Urinary bladder (tissue), 4 donors: ENCODE results near the gene NFIC. TPM values are rescaled to one million over a fixed set of nuclear protein-coding genes. Genes with fewer than 3 reads are reported as not detected.
"Not testable (repeated sequence)": the region's sequence is repeated elsewhere in the genome, so short reads cannot be mapped to it uniquely, and the experiment has no call there.

Experiments
- DNase-seq: peaks from one replicate; pipeline ENCODE4 v3.0.0-alpha.2; 2015; ENCODE audit errors: extremely low spot score
- H3K27ac ChIP-seq: one replicate; pipeline ENCODE4 v1.5.1; 2013; ENCODE audit warnings: low read depth, mild to moderate bottlenecking, moderate library complexity
- H3K36me3 ChIP-seq: one replicate; pipeline ENCODE4 v1.6.1; 2013; ENCODE audit warnings: mild to moderate bottlenecking, moderate library complexity; ENCODE audit not compliant: insufficient read depth
- H3K4me1 ChIP-seq: one replicate; pipeline ENCODE4 v1.6.1; 2013; ENCODE audit warnings: mild to moderate bottlenecking, moderate library complexity; ENCODE audit not compliant: insufficient read depth
- H3K4me3 ChIP-seq: one replicate; pipeline ENCODE4 v1.5.1; 2013; ENCODE audit warnings: low read depth, low read length
- WGBS: extraction: QIAGEN DNeasy Blood & Tissue Kit; methylation state at CpG from one replicate; pipeline ENCODE4 v1.1.7; 2013; 5-methylcytosine and 5-hydroxymethylcytosine counted together
- polyA plus RNA-seq: library from polyadenylated mRNA; stranded (reverse); fragments of 200-250 nt; gene quantifications from one replicate; pipeline ENCODE4 v1.2.3, GENCODE V29; 2013
- total RNA-seq: library from RNA; depleted of rRNA; stranded (reverse); fragments of >200 nt; gene quantifications from one replicate; pipeline ENCODE4 v1.2.3, GENCODE V29; 2014
- donor health status: healthy with polysubstance abuse.
- donor health status: healthy.

Gene NFIC
- total and polyA plus RNA-seq, 2 donors, result 26.4 to 112 TPM

DNA sequence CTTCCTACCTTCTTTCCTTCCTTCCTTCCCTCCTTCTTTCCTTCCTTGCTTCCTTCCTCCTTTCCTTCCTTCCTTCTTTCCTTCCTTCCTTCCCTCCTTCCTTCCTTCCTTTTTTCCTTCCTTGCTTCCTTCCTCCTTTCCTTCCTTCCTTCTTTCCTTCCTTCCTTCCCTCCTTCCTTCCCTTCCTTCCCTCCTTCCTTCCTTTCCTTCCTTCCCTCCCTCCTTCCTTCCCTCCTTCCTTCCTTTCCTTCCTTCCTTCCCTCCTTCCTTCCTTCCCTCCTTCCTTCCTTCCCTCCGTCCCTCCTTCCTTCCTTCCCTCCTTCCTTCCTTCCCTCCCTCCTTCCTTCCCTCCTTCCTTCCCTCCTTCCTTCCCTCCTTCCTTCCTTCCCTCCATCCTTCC lies 34.2 kb upstream of the NFIC start:
- not testable (repeated sequence) for H3K4me3 ChIP-seq, H3K4me1 ChIP-seq, H3K36me3 ChIP-seq, DNase-seq, H3K27ac ChIP-seq
- 89% methylated on average over 1 of the region's 1 CpG for WGBS

DNA sequence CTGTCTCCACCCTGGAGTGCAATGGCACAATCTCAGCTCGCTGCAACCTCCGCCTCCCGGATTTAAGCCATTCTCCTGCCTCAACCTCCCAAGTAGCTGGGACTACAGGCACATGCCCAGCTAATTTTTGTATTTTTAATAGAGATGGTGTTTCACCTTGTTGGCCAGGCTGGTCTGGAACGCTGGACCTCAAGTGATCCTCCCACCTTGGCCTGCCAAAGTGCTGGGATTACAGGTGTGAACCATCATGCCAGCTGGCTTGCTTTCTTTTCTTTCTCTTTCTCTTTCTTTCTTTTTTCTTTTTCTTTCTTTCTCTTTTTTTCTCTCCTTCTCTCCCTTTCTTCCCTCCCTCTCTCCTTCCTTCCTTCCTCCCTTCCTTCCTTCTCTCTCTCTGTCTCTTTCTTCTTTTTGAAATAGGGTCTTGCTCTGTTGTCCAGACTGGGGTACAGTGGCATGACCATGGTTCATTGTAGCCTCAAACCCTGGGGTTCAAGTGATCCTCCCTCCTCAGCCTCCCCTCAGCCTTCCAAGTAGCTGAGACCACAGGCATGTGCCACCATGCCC lies 33.3 kb upstream of the NFIC start:
- DNase-seq, result no peak
- WGBS, result 70% methylated on average over 4 of the region's 4 CpGs
- H3K4me1 ChIP-seq, result no peaks in the 10 kb centered on the region
- no peak overlapping the region for H3K27ac ChIP-seq
- no peak overlapping the region for H3K4me3 ChIP-seq
- H3K36me3 ChIP-seq, result no peaks in the 10 kb centered on the region

DNA sequence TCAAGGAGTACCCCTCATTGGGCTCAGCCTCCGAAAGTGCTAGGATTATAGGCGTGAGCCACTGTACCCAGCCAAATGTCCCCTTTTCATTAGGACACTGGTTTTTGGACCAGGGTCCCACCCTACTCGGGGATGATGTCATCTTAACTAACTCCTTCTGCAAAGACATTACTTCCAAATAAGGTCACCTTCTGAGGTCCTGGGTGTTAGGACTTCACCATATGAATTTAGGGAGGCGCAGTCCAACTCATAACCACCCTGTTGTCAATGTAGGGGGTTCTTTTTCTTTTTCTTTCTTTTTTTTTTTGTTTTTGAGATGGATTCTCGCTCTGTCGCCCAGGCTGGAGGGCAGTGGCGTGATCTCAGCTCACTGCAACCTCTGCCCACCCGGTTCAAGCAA lies 32.7 kb upstream of the NFIC start:
- H3K4me1 ChIP-seq, result no peaks in the 10 kb centered on the region
- WGBS, result 83% methylated on average over 8 of the region's 8 CpGs
- DNase-seq, result no peak
- no peaks in the 10 kb centered on the region for H3K36me3 ChIP-seq
- H3K4me3 ChIP-seq, result no peak overlapping the region
- H3K27ac ChIP-seq, result no peak overlapping the region

DNA sequence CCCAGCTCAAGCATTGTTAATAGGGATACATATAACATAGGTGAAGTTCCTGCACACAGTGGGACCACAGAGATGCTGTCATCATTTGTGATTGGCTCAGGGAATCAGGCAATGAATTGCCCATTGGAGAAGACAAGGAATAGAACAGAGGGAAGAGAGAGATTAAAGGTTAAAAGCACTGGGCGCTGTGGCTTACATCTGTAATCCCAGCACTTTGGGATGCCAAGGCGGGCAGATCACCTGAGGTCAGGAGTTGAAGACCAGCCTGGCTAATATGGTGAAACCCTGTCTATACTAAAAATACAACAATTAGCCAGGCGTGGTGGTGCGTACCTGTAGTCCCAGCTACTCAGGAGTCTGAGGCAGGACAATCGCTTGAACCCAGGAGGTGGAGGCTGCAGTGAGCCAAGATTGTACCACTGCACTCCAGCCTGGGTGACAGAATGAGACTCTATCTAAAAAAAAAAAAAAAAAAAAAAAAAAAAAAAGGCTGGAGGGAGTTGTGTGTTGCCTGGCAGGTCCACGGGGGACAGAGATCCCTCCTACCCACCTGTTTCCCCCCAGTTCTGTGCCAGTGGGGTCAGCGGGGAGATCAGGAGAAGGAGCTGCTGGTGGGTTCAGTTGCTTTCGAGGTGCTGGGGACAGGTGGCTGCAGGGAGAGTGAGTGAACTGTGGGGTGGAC lies 31.5 kb upstream of the NFIC start:
- not testable (repeated sequence) for H3K27ac ChIP-seq, H3K4me3 ChIP-seq, DNase-seq, H3K36me3 ChIP-seq, H3K4me1 ChIP-seq
- WGBS, result 80% methylated on average over 8 of the region's 8 CpGs

DNA sequence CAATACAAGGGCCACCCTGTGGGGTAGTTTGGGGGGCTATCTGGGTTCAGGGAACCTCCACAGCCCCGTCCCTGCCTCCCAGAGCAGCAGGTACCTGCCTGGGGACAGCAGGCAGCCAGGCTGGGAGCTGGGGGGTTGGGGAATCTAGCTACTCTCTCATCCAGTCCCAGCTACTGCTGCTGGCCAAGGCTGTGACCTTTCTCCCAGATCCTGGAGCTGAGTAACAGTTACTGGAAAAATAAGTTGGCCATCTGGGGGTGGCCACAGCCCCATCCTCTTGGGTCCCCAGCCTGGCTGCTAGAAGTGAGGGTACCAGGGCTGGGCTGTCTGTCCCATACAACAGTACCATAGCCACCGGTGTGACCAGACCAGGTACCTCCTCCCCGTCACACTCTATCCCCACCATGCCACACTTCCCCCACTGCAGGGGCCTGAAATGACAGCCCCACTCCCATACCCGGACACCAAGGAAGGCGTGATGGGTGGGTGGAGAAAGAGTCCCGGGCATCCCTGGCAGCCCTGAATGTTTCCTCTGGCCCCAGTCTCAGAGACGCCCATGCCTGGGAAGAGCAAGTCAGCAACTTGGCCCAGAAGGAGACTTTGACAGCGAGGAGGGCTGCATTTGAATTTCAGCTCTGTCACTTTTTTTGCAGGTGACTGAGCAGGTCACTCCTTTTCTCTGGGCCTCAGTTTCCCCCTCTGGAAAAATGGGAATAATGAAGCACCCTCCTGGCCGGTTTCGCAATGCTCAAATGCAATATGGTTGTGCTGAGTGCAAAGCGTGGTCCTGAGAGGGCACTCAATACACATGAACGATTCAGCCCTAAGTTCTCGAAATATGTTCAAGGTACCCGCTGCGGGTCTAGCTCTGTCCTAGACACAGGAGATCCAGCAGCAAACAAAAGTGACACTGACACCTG lies 30.7 kb upstream of the NFIC start:
- H3K4me1 ChIP-seq, result no peaks in the 10 kb centered on the region
- 71% methylated on average over 15 of the region's 15 CpGs for WGBS
- H3K36me3 ChIP-seq, result no peaks in the 10 kb centered on the region
- no peak for DNase-seq
- no peak overlapping the region for H3K4me3 ChIP-seq
- H3K27ac ChIP-seq, result peak overlapping the region; percentile 64

DNA sequence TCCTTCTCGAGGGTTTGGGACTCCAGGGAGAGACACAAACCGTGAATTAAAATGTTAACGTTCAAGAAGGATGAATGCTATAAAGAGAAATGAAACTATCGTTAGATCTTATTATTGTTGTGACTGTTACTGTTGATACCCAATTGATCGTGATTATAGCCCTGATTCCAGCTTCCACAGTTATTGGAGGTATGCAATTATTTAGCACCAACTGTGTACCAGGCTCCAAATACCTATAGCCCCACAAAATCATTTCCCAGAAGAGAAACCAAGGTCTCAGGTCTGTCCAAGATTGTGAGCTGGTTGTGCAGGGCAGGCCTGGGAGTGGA lies 30.1 kb upstream of the NFIC start:
- Histone ChIP-seq H3K4me3 (no peak overlapping the region), H3K36me3 (no peaks in the 10 kb centered on the region), H3K4me1 (no peaks in the 10 kb centered on the region), H3K27ac (peak overlapping the region; percentile 92)
- DNase-seq, result no peak
- 38% methylated on average over 5 of the region's 5 CpGs for WGBS

DNA sequence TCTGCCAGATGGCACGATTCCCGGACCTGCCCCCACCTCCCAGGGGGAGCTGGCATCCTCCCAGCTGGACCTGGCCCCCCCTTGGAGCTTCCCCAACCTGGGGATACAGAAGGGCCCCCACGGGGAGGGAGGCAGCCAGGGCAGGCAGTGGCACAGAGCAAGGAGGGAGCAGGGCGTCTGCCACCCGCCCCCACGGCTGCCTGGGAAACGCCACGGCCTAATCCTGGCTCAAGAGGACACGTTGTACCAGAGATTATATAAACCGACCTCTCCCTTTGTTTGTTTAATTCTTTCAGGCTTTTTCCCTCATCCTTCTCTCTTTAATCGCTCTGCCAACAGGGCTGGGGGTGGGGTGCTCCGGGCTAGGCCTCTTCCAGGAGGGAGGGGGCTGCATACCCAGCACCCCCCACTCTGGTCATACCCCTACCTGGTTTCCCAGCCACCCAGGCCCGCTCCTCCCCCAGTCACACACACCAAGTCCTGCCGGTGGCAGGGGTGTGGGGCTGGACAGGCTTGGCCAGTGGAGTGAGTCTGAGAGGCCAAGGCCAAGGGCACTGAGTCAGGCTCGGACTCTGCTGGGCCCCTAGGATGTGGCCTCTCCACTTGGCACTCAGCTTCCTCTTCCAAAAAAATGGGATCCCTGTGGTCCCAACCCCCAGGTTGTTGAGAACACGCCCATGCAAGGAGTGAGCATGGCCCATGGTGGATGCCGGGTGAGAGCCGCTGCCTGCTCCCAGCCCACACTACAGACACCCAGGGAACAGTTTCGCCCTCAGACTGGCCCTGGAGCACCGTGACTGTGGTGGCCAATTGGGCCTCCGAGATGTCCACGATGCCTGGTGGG lies 29.5 kb upstream of the NFIC start:
- no peak for DNase-seq
- H3K36me3 ChIP-seq, result no peaks in the 10 kb centered on the region
- H3K27ac ChIP-seq, result peak overlapping the region; percentile 92
- no peaks in the 10 kb centered on the region for H3K4me1 ChIP-seq
- H3K4me3 ChIP-seq, result no peak overlapping the region
- 23% methylated on average over 22 of the region's 22 CpGs for WGBS

DNA sequence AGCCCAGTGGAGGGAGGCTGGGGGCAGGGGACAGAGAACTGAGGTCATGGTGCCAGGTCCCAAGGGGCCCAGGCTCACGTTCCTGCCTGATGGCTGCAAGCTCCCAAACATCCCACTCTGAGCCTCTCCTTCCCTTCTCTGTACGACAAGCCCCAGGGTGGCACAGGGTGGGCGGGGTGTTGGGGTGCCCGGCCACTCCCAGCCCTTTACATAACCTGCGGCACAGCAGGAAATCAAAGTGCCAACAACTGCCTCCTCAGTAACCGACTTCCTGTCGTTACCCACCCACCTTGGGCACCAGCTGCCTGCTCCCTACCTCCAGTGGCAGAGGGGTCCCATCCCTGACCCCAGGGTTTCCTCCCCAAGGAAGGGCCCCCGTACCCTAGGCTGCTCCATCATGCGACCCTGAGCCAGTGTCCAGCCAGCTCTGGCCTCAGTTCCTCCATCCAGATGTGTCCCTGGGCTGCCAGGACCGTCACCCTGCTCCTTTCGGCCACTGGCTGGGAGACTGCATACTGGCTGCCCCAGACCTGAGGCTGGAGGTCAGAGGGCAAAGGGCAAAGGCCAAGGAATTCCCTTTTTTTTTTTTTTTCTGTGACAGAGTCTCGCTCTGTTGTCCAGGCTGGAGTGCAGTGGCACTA lies 27.7 kb upstream of the NFIC start:
- DNase-seq, result no peak
- Histone ChIP-seq H3K4me3 (no peak overlapping the region), H3K4me1 (no peaks in the 10 kb centered on the region), H3K27ac (no peak overlapping the region), H3K36me3 (no peaks in the 10 kb centered on the region)
- 62% methylated on average over 12 of the region's 12 CpGs for WGBS

DNA sequence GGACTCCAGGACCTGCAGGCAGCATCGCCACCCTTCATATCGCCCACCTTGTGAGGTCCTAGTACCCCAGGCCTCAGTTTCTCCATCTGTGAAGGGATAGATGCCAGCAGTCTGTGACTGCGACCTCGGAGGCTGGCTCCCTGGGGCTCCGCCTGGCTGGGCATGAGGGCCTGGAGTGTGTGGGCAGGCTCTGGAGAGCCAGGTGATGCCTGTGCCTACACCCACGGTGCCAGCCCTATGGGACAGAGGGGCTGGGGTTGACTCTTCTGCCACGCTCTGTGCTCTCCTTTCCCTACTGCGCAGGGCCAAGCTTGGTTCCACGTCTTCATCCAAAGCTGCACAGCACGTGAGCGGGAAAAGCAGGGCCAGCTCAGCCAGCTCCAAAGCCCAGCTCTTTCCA lies 26.0 kb upstream of the NFIC start:
- H3K4me1 ChIP-seq, result no peaks in the 10 kb centered on the region
- no peaks in the 10 kb centered on the region for H3K36me3 ChIP-seq
- H3K4me3 ChIP-seq, result no peak overlapping the region
- no peak overlapping the region for H3K27ac ChIP-seq
- 89% methylated on average over 11 of the region's 11 CpGs for WGBS
- DNase-seq, result no peak

DNA sequence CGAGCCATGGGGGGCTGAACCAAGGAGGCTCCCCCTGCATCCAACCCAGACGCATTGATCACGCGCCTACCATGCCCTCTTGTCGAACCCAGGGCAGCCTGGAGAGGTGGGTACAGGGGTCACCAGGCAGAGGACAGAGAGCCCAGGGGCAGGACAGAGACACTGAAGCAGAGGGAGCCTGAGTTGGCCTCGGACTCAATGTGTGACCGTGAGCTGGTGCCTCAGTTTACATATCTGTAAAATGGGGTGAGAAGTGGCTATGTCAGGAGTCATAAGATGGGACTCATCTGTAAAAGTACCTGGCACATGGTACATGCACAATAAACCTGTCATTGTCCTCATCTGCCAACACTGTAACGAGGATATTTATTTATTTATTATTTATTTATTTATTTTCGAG lies 24.1 kb upstream of the NFIC start:
- H3K36me3 ChIP-seq, result no peaks in the 10 kb centered on the region
- DNase-seq, result no peak
- 86% methylated on average over 9 of the region's 9 CpGs for WGBS
- no peak overlapping the region for H3K4me3 ChIP-seq
- no peaks in the 10 kb centered on the region for H3K4me1 ChIP-seq
- no peak overlapping the region for H3K27ac ChIP-seq

DNA sequence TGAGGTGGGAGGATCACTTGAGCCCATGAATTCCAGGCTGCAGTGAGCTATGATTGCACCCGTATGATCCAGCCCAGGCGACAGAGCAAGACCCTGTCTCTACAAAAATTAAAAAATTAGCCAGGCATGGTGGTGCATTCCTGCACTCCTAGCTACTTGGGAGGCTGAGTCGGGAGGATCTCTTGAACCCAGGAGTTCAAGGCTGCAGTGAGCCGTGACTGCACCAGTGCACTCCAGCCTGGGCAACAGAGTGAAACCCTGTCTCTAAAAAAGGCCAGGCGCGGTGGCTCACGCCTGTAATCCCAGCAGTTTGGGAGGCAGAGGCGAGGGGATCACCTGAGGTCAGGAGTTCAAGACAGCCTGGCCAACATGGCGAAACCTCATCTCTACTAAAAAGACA lies 23.4 kb upstream of the NFIC start:
- not testable (repeated sequence) for DNase-seq, H3K4me1 ChIP-seq, H3K36me3 ChIP-seq, H3K4me3 ChIP-seq
- WGBS, result 87% methylated on average over 9 of the region's 9 CpGs
- H3K27ac ChIP-seq, result peak overlapping the region; percentile 62

DNA sequence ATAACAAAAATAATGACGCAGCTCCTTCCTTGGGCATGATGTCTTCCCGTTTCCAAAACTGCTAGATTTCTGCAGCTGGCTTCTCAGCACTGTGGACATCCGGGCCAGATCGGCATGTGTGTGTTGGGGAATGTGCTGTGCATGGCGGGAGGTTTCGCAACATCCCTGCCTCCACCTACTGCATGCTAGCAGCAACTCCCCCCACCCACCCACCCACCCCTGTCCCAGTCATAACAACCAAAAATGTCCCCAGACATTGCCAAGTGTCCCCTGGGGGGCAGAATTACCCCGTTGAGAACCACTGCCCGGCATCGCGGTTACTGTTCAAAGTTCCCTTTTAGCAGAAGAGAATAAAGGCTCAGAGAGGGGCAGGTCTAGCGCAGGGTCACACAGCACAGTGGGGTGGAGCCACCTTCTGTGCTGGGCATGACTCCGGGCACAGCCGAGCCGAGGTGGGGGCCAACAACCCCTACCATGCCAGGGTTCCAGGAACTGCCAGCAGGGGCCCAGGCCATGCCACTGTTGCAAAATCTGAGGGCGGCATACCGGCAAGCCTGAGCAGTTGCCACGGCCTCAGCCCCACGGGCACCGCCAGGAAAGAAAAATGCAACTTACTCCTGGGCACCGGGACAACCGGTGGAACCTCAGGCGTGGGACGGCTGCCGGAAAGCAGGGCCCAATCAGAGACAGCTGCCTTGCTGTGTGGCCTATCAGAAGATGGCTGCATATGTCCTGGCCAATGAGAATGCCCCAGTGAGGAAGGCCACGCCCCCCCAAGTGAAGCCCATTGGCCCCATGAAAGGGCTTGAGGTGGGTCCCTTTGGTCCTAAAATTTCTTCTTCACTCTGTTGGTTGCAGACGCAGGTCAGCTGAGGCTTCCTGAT lies 22.5 kb upstream of the NFIC start:
- H3K27ac ChIP-seq, result peak overlapping the region; percentile 40
- no peak for DNase-seq
- 47% methylated on average over 26 of the region's 26 CpGs for WGBS
- H3K36me3 ChIP-seq, result no peaks in the 10 kb centered on the region
- H3K4me1 ChIP-seq, result no peaks in the 10 kb centered on the region
- no peak overlapping the region for H3K4me3 ChIP-seq
